DOHH2 (cell line): ENCODE measurements around the gene SLC12A8.

Experiments used
- EZH2phosphoT487 ChIP-seq: fragments of 200-600 bp; sonication (generic); IDR thresholded peaks from 2 replicates; pipeline ENCODE4 v1.6.1; 2017; ENCODE audit warnings: borderline replicate concordance, mild to moderate bottlenecking, antibody characterized with exemption, low read length, moderate library complexity, mixed read lengths
- TF ChIP-seq, protein P1 (sequence below): fragments of 200-600 bp; sonication (generic); IDR thresholded peaks from one replicate; pipeline ENCODE4 v1.5.1; 2014; ENCODE audit warnings: antibody characterized with exemption, mild to moderate bottlenecking, low read depth, low read length; ENCODE audit not compliant: poor library complexity, severe bottlenecking

DNA sequence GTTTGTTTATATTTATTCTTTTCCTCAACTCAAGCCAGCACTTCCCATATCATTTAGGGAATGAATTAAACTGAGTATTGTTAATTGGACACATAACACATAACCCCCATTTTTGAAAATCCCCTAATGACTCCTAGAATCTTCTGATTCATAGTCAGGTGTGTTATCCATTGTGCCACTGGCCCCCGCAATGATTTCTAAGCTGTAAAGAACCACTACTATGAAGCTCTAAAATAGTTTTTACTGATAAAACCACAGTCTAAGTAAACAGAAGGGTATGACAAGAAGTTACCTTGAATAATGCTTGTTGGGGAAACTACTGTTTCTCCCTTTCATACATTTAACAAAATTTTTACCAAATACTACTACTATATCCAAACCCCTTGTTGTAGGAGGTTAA lies 22.3 kb upstream of the SLC12A8 start:
- TF ChIP-seq, protein P1, sequence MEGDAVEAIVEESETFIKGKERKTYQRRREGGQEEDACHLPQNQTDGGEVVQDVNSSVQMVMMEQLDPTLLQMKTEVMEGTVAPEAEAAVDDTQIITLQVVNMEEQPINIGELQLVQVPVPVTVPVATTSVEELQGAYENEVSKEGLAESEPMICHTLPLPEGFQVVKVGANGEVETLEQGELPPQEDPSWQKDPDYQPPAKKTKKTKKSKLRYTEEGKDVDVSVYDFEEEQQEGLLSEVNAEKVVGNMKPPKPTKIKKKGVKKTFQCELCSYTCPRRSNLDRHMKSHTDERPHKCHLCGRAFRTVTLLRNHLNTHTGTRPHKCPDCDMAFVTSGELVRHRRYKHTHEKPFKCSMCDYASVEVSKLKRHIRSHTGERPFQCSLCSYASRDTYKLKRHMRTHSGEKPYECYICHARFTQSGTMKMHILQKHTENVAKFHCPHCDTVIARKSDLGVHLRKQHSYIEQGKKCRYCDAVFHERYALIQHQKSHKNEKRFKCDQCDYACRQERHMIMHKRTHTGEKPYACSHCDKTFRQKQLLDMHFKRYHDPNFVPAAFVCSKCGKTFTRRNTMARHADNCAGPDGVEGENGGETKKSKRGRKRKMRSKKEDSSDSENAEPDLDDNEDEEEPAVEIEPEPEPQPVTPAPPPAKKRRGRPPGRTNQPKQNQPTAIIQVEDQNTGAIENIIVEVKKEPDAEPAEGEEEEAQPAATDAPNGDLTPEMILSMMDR = no peak
- TF ChIP-seq EZH2phosphoT487 = no peak
